ENCODE data around the gene S1PR3.
A peak's percentile ranks its signal among the peaks of the same experiment; 100 is the strongest.
"Not testable (repeated sequence)": the region's sequence is repeated elsewhere in the genome, so short reads cannot be mapped to it uniquely, and the experiment has no call there.

The S1PR3 gene
- total RNA-seq: 0 to 0.19 (median 0.09) reads per million in 3 donors

GRCh38 chr9:88991066-88992034, at the start of gene S1PR3:
TSS of gene S1PR3 (plus strand) at chr9:88991468. CDS start at chr9:89001201, 9,733 bp downstream.
- Histone ChIP-seq H3K27me3 (replicated peaks; ENCODE audit: control insufficient read depth, insufficient read depth, low read length, poor library complexity, severe bottlenecking) (peaks cover 8% of the 10 kb centered on the region), H3K4me1 (ENCODE audit: control insufficient read depth, insufficient read depth, low read length, poor library complexity, severe bottlenecking) (peaks cover 3% of the 10 kb centered on the region), H3K4me3 (ENCODE audit: insufficient read depth, low read depth, low read length, poor library complexity, severe bottlenecking) (peak within 1 kb of the TSS; percentile 23), H3K27ac (ENCODE audit: insufficient read depth, low read length, poor library complexity, severe bottlenecking) (no peak within 1 kb of the TSS), H3K36me3 (ENCODE audit: control insufficient read depth, insufficient read depth, low read length) (no peaks in the 10 kb centered on the region), H3K9me3 (ENCODE audit: control insufficient read depth, low read length) (no peaks in the 10 kb centered on the region)
- DNase-seq: no peak

GRCh38 chr9:88941586-88941985, 49.7 kb upstream of the S1PR3 start:
- not testable (repeated sequence) for H3K4me1 ChIP-seq (ENCODE audit: control insufficient read depth, insufficient read depth, low read length, poor library complexity, severe bottlenecking); H3K4me3 ChIP-seq (ENCODE audit: insufficient read depth, low read depth, low read length, poor library complexity, severe bottlenecking); H3K27me3 ChIP-seq (replicated peaks; ENCODE audit: control insufficient read depth, insufficient read depth, low read length, poor library complexity, severe bottlenecking); DNase-seq; H3K36me3 ChIP-seq (ENCODE audit: control insufficient read depth, insufficient read depth, low read length); H3K27ac ChIP-seq (ENCODE audit: insufficient read depth, low read length, poor library complexity, severe bottlenecking); H3K9me3 ChIP-seq (ENCODE audit: control insufficient read depth, low read length)

GRCh38 chr9:88942411-88942810, 48.9 kb upstream of the S1PR3 start:
- Histone ChIP-seq H3K36me3 (ENCODE audit: control insufficient read depth, insufficient read depth, low read length) (no peaks in the 10 kb centered on the region), H3K27ac (ENCODE audit: insufficient read depth, low read length, poor library complexity, severe bottlenecking) (no peak overlapping the region), H3K27me3 (replicated peaks; ENCODE audit: control insufficient read depth, insufficient read depth, low read length, poor library complexity, severe bottlenecking) (no peaks in the 10 kb centered on the region), H3K9me3 (ENCODE audit: control insufficient read depth, low read length) (no peaks in the 10 kb centered on the region), H3K4me1 (ENCODE audit: control insufficient read depth, insufficient read depth, low read length, poor library complexity, severe bottlenecking) (no peaks in the 10 kb centered on the region), H3K4me3 (ENCODE audit: insufficient read depth, low read depth, low read length, poor library complexity, severe bottlenecking) (no peak overlapping the region)
- no peak for DNase-seq

GRCh38 chr9:88945636-88946333, 45.5 kb upstream of the S1PR3 start:
- Histone ChIP-seq H3K9me3 (ENCODE audit: control insufficient read depth, low read length) (no peaks in the 10 kb centered on the region), H3K4me1 (ENCODE audit: control insufficient read depth, insufficient read depth, low read length, poor library complexity, severe bottlenecking) (no peaks in the 10 kb centered on the region), H3K36me3 (ENCODE audit: control insufficient read depth, insufficient read depth, low read length) (no peaks in the 10 kb centered on the region), H3K27me3 (replicated peaks; ENCODE audit: control insufficient read depth, insufficient read depth, low read length, poor library complexity, severe bottlenecking) (no peaks in the 10 kb centered on the region), H3K4me3 (ENCODE audit: insufficient read depth, low read depth, low read length, poor library complexity, severe bottlenecking) (no peak overlapping the region), H3K27ac (ENCODE audit: insufficient read depth, low read length, poor library complexity, severe bottlenecking) (no peak overlapping the region)
- DNase-seq: no peak

- Histone ChIP-seq H3K27me3 (replicated peaks; ENCODE audit: control insufficient read depth, insufficient read depth, low read length, poor library complexity, severe bottlenecking) (no peaks in the 10 kb centered on the region), H3K36me3 (ENCODE audit: control insufficient read depth, insufficient read depth, low read length) (no peaks in the 10 kb centered on the region), H3K9me3 (ENCODE audit: control insufficient read depth, low read length) (no peaks in the 10 kb centered on the region), H3K27ac (ENCODE audit: insufficient read depth, low read length, poor library complexity, severe bottlenecking) (no peak overlapping the region), H3K4me1 (ENCODE audit: control insufficient read depth, insufficient read depth, low read length, poor library complexity, severe bottlenecking) (no peaks in the 10 kb centered on the region), H3K4me3 (ENCODE audit: insufficient read depth, low read depth, low read length, poor library complexity, severe bottlenecking) (no peak overlapping the region)
- DNase-seq: no peak
Measured at GRCh38 chr9:88947581-88948573, 43.4 kb upstream of the S1PR3 start.

GRCh38 chr9:88949425-88949824, 41.8 kb upstream of the S1PR3 start:
- H3K4me1 ChIP-seq (ENCODE audit: control insufficient read depth, insufficient read depth, low read length, poor library complexity, severe bottlenecking): no peaks in the 10 kb centered on the region
- H3K36me3 ChIP-seq (ENCODE audit: control insufficient read depth, insufficient read depth, low read length): no peaks in the 10 kb centered on the region
- no peak overlapping the region for H3K4me3 ChIP-seq (ENCODE audit: insufficient read depth, low read depth, low read length, poor library complexity, severe bottlenecking)
- no peaks in the 10 kb centered on the region for H3K27me3 ChIP-seq (replicated peaks; ENCODE audit: control insufficient read depth, insufficient read depth, low read length, poor library complexity, severe bottlenecking)
- no peak overlapping the region for H3K27ac ChIP-seq (ENCODE audit: insufficient read depth, low read length, poor library complexity, severe bottlenecking)
- no peaks in the 10 kb centered on the region for H3K9me3 ChIP-seq (ENCODE audit: control insufficient read depth, low read length)
- DNase-seq: no peak

GRCh38 chr9:88949961-88950340, 41.3 kb upstream of the S1PR3 start:
- Histone ChIP-seq H3K27ac (ENCODE audit: insufficient read depth, low read length, poor library complexity, severe bottlenecking) (no peak overlapping the region), H3K4me1 (ENCODE audit: control insufficient read depth, insufficient read depth, low read length, poor library complexity, severe bottlenecking) (no peaks in the 10 kb centered on the region), H3K36me3 (ENCODE audit: control insufficient read depth, insufficient read depth, low read length) (no peaks in the 10 kb centered on the region), H3K9me3 (ENCODE audit: control insufficient read depth, low read length) (no peaks in the 10 kb centered on the region), H3K4me3 (ENCODE audit: insufficient read depth, low read depth, low read length, poor library complexity, severe bottlenecking) (no peak overlapping the region), H3K27me3 (replicated peaks; ENCODE audit: control insufficient read depth, insufficient read depth, low read length, poor library complexity, severe bottlenecking) (no peaks in the 10 kb centered on the region)
- no peak for DNase-seq

- Histone ChIP-seq H3K4me3 (ENCODE audit: insufficient read depth, low read depth, low read length, poor library complexity, severe bottlenecking) (no peak overlapping the region), H3K36me3 (ENCODE audit: control insufficient read depth, insufficient read depth, low read length) (no peaks in the 10 kb centered on the region), H3K27ac (ENCODE audit: insufficient read depth, low read length, poor library complexity, severe bottlenecking) (no peak overlapping the region), H3K4me1 (ENCODE audit: control insufficient read depth, insufficient read depth, low read length, poor library complexity, severe bottlenecking) (no peaks in the 10 kb centered on the region), H3K27me3 (replicated peaks; ENCODE audit: control insufficient read depth, insufficient read depth, low read length, poor library complexity, severe bottlenecking) (no peaks in the 10 kb centered on the region), H3K9me3 (ENCODE audit: control insufficient read depth, low read length) (no peaks in the 10 kb centered on the region)
- no peak for DNase-seq
Measured at GRCh38 chr9:88950341-88951154, 40.7 kb upstream of the S1PR3 start.

GRCh38 chr9:88951155-88951542, 40.1 kb upstream of the S1PR3 start:
- Histone ChIP-seq H3K36me3 (ENCODE audit: control insufficient read depth, insufficient read depth, low read length) (no peaks in the 10 kb centered on the region), H3K27ac (ENCODE audit: insufficient read depth, low read length, poor library complexity, severe bottlenecking) (no peak overlapping the region), H3K4me3 (ENCODE audit: insufficient read depth, low read depth, low read length, poor library complexity, severe bottlenecking) (no peak overlapping the region), H3K27me3 (replicated peaks; ENCODE audit: control insufficient read depth, insufficient read depth, low read length, poor library complexity, severe bottlenecking) (no peaks in the 10 kb centered on the region), H3K4me1 (ENCODE audit: control insufficient read depth, insufficient read depth, low read length, poor library complexity, severe bottlenecking) (no peaks in the 10 kb centered on the region), H3K9me3 (ENCODE audit: control insufficient read depth, low read length) (no peaks in the 10 kb centered on the region)
- no peak for DNase-seq

All from effector memory CD4-positive, alpha-beta T cell (primary cell).